Type B pancreatic cell (in vitro differentiated cells): ENCODE results near the gene KSR1. TPM values are rescaled to one million over a fixed set of nuclear protein-coding genes. Genes with fewer than 3 reads are reported as not detected.

Source experiments
- DNase-seq: peaks from one replicate; pipeline ENCODE4 v3.0.0; 2021; ENCODE audit warnings: mixed read lengths; ENCODE audit not compliant: unreplicated experiment; ENCODE audit errors: extremely low spot score
- H3K27ac Mint-ChIP-seq: 2 replicates; pipeline ENCODE4 v1.8.0; 2021; ENCODE audit warnings: mild to moderate bottlenecking, mixed read lengths
- H3K27me3 Mint-ChIP-seq: 2 replicates; pipeline ENCODE4 v1.8.0; 2021; ENCODE audit warnings: mixed read lengths
- H3K36me3 Mint-ChIP-seq: 2 replicates; pipeline ENCODE4 v1.8.0; 2021; ENCODE audit warnings: mixed read lengths
- H3K4me1 Mint-ChIP-seq: one replicate; pipeline ENCODE4 v1.8.0; 2021; ENCODE audit warnings: mixed read lengths; ENCODE audit not compliant: unreplicated experiment
- H3K4me3 Mint-ChIP-seq: 2 replicates; pipeline ENCODE4 v1.8.0; 2021; ENCODE audit warnings: mild to moderate bottlenecking, mixed read lengths
- H3K9me3 Mint-ChIP-seq: 2 replicates; pipeline ENCODE4 v1.8.0; 2021; ENCODE audit warnings: mixed read lengths
- CTCF ChIP-seq: fragments of 200-600 bp; sonication (generic); conservative IDR thresholded peaks from 2 replicates; pipeline ENCODE4 v1.5.0; 2021; ENCODE audit warnings: antibody characterized with exemption, mild to moderate bottlenecking
- total RNA-seq: library from RNA; stranded (reverse); gene quantifications from 2 replicates; pipeline ENCODE4 v1.2.1, GENCODE V29; 2021; ENCODE audit warnings: low replicate concordance

KSR1 gene
- total RNA-seq, 1 donor from 2014 or later = 57.8 TPM

DNA sequence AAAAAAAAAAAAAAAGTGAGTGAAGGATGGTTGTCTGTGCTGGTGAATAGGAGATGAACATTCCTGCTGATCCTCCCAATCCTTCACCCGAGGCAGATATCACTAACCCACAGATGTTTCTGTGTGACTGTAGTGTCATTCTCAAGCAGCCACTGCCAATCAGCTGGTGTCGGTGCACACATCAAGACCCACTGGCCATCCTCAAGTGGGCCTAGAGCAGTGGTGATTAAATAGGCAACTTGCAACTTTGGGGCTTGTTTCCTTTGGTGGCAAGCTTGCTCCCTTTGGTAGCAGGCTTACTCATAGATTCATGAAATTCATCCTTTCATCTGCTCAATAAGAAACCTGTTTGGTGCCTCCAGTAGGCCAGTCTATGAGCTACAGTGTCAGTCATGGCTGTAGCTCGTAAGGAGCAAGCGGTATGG is 123.7 kb downstream of the KSR1 start:
- Mint-ChIP-seq H3K36me3 (peaks cover 14% of the 10 kb centered on the region), H3K9me3 (no peaks in the 10 kb centered on the region), H3K4me3 (no peak overlapping the region), H3K27ac (peak overlapping the region; percentile 79), H3K4me1 (peaks cover 23% of the 10 kb centered on the region), H3K27me3 (no peaks in the 10 kb centered on the region)
- no peak for DNase-seq
- no peak for TF ChIP-seq CTCF

DNA sequence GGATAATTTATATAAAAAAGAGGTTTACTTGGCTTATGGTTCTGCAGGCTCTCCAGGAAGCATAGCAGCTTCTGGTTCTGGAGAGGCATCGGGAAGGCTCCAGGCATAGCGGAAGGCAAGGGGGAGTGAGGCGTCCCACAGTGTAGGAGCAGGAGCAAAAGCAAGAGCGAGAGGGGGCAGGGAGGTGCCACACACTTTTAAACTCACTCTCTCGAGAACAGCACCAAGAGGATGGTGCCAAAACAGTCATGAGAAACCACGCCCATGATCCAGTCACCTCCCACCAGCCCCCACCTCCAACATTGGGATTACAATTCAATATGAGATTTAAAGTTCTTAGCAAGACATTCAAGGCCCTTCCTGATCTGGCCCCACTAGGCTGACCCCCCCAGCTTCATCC is 124.8 kb downstream of the KSR1 start:
- H3K4me1 Mint-ChIP-seq = peaks cover 18% of the 10 kb centered on the region
- TF ChIP-seq CTCF = no peak
- H3K36me3 Mint-ChIP-seq = peaks cover 14% of the 10 kb centered on the region
- H3K27ac Mint-ChIP-seq = peak overlapping the region; percentile 71
- no peak for DNase-seq
- H3K9me3 Mint-ChIP-seq = no peaks in the 10 kb centered on the region
- H3K4me3 Mint-ChIP-seq = no peak overlapping the region
- H3K27me3 Mint-ChIP-seq = no peaks in the 10 kb centered on the region

DNA sequence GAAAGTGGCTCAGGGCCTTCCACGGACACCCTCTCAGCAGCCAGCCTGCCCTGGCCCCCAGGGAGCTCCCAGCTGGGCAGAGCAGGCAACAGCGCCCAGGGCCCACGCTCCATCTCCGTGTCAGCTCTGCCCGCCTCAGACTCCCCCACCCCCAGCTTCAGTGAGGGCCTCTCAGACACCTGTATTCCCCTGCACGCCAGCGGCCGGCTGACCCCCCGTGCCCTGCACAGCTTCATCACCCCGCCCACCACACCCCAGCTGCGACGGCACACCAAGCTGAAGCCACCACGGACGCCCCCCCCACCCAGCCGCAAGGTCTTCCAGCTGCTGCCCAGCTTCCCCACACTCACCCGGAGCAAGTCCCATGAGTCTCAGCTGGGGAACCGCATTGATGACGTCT is 126.4 kb downstream of the KSR1 start:
- Mint-ChIP-seq H3K27me3 (no peaks in the 10 kb centered on the region), H3K27ac (no peak overlapping the region), H3K4me3 (no peak overlapping the region), H3K4me1 (peaks cover 7% of the 10 kb centered on the region), H3K9me3 (no peaks in the 10 kb centered on the region), H3K36me3 (peaks cover 14% of the 10 kb centered on the region)
- DNase-seq = no peak
- TF ChIP-seq CTCF = no peak

- no peak for DNase-seq
- no peaks in the 10 kb centered on the region for H3K9me3 Mint-ChIP-seq
- peak overlapping the region; percentile 36 for H3K27ac Mint-ChIP-seq
- no peaks in the 10 kb centered on the region for H3K4me1 Mint-ChIP-seq
- H3K4me3 Mint-ChIP-seq = no peak overlapping the region
- peaks cover 18% of the 10 kb centered on the region for H3K36me3 Mint-ChIP-seq
- TF ChIP-seq CTCF = no peak
- H3K27me3 Mint-ChIP-seq = no peaks in the 10 kb centered on the region
Observed at GRCh38 chr17:27585153-27585681, 129.0 kb downstream of the KSR1 start.

GRCh38 chr17:27585792-27586191 is 129.5 kb downstream of the KSR1 start:
- Mint-ChIP-seq H3K4me1 (no peaks in the 10 kb centered on the region), H3K27ac (peak overlapping the region; percentile 36), H3K27me3 (no peaks in the 10 kb centered on the region), H3K36me3 (peaks cover 17% of the 10 kb centered on the region), H3K9me3 (no peaks in the 10 kb centered on the region), H3K4me3 (no peak overlapping the region)
- DNase-seq = no peak
- no peak for TF ChIP-seq CTCF
